GM12878 (cell line): ENCODE measurements around the gene XG. TPM values are rescaled to one million over a fixed set of nuclear protein-coding genes. Genes with fewer than 3 reads are reported as not detected.

ENCODE experiments used
- ATAC-seq: fragments of 200-7000 bp; cut with Tn5 transposase; 3 replicates; pipeline ENCODE4 v1.9.1; 2020; ENCODE audit warnings: mild to moderate bottlenecking, moderate library complexity
- BruUV-seq: library from RNA; stranded (reverse); fragments of 400-500 nt; replicated peaks from 2 replicates; lab custom pipeline; 2021; lab: Mats Ljungman, UMichigan
- CTCF ChIA-PET: fragments of 300-600 bp; sonication (Branson Sonifier 250); formaldehyde crosslinking; extraction: SDS; loops from one replicate; lab custom pipeline; 2021; ENCODE audit warnings: inconsistent platforms; lab: Yijun Ruan, JAX
- POLR2A ChIA-PET: fragments of 350-600 bp; formaldehyde crosslinking; extraction: SDS; loops from one replicate; lab custom pipeline; 2021; ENCODE audit warnings: inconsistent platforms; lab: Charles Lee
- RAD21 ChIA-PET: fragments of 300-600 bp; sonication (Branson Sonifier 250); formaldehyde crosslinking; loops from one replicate; lab custom pipeline; 2023; ENCODE audit warnings: antibody characterized with exemption; ENCODE audit not compliant: unreplicated experiment; lab: Charles Lee
- SMC1A ChIA-PET: fragments of 300-600 bp; sonication (Branson Sonifier 250); formaldehyde crosslinking; loops from one replicate; lab custom pipeline; 2023; ENCODE audit not compliant: unreplicated experiment, uncharacterized antibody; lab: Charles Lee
- DNase-seq: peaks from one replicate; pipeline ENCODE4 v3.0.0-alpha.2; 2011; ENCODE audit warnings: low read depth, low spot score
- FAIRE-seq: peaks from 3 replicates; lab custom pipeline; 2011; peaks lifted over from hg19 to GRCh38; lab: Jason Lieb, UNC
- H2AFZ ChIP-seq: 2 replicates; pipeline ENCODE4 v1.6.0; 2011; ENCODE audit warnings: low read depth, low read length, control low read depth; ENCODE audit not compliant: control insufficient read depth
- H3K27ac ChIP-seq: 2 replicates; pipeline ENCODE4 v1.5.1; 2011; ENCODE audit warnings: control low read depth; ENCODE audit not compliant: control insufficient read depth, insufficient read depth
- H3K27me3 ChIP-seq, 2 experiments: replicated peaks in 1 of 2; 2 replicates each; pipeline versions ENCODE4 v1.6.0 to v1.6.1; 2011; ENCODE audit warnings: low read length in 1 of 2; ENCODE audit not compliant: control insufficient read depth in 2 of 2, insufficient read depth in 2 of 2
- H3K36me3 ChIP-seq, 2 experiments: 2 replicates each; pipeline ENCODE4 v1.5.1; 2011; ENCODE audit warnings: low read length in 1 of 2; ENCODE audit not compliant: control insufficient read depth in 2 of 2, insufficient read depth in 2 of 2
- H3K4me1 ChIP-seq: 2 replicates; pipeline ENCODE4 v1.6.1; 2011; ENCODE audit warnings: mild to moderate bottlenecking, low read length, moderate library complexity, mixed read lengths; ENCODE audit not compliant: control insufficient read depth, insufficient read depth
- H3K4me2 ChIP-seq: 2 replicates; pipeline ENCODE4 v1.6.0; 2011; ENCODE audit warnings: control low read depth; ENCODE audit not compliant: control insufficient read depth, insufficient read depth
- H3K4me3 ChIP-seq: fragments of 200-600 bp; sonication (generic); 2 replicates; pipeline ENCODE4 v1.5.1; 2016
- H3K79me2 ChIP-seq: 2 replicates; pipeline ENCODE4 v1.6.0; 2011; ENCODE audit warnings: low read length; ENCODE audit not compliant: control insufficient read depth, insufficient read depth
- H3K9ac ChIP-seq: 2 replicates; pipeline ENCODE4 v1.8.0; 2011; ENCODE audit warnings: low read length, control low read depth, mixed read lengths; ENCODE audit not compliant: control insufficient read depth, insufficient read depth
- H3K9me3 ChIP-seq: replicated peaks from 3 replicates; pipeline ENCODE4 v1.5.1; 2011; ENCODE audit warnings: mild to moderate bottlenecking, low read length; ENCODE audit not compliant: control insufficient read depth, insufficient read depth
- H4K20me1 ChIP-seq: 2 replicates; pipeline ENCODE4 v1.6.0; 2011; ENCODE audit not compliant: control insufficient read depth, insufficient read depth
- BCL3 ChIP-seq: IDR thresholded peaks from 2 replicates; pipeline ENCODE4 v1.6.1; 2011; ENCODE audit warnings: borderline replicate concordance, low read depth, mild to moderate bottlenecking, moderate library complexity, low read length; ENCODE audit not compliant: insufficient read depth, poor library complexity, severe bottlenecking
- BHLHE40 ChIP-seq, 2 experiments: fragments of 450-650 bp in 1 of 2; IDR thresholded peaks; 2 replicates each; pipeline ENCODE4 v1.6.1; 2011 to 2017; ENCODE audit warnings: low read depth in 2 of 2, borderline replicate concordance in 1 of 2, improper control_type of control experiment in 1 of 2, low read length in 1 of 2, mild to moderate bottlenecking in 1 of 2
- DPF2 ChIP-seq: fragments of 450-650 bp; IDR thresholded peaks from 2 replicates; pipeline ENCODE4 v1.6.1; 2017; ENCODE audit warnings: mild to moderate bottlenecking
- JUND ChIP-seq: IDR thresholded peaks from 2 replicates; pipeline ENCODE4 v1.6.1; 2012; ENCODE audit warnings: low read depth, mild to moderate bottlenecking, low read length, improper control_type of control experiment, moderate library complexity
- PKNOX1 ChIP-seq: fragments of 450-650 bp; IDR thresholded peaks from 2 replicates; pipeline ENCODE4 v1.6.1; 2016; ENCODE audit warnings: mild to moderate bottlenecking
- SIN3A ChIP-seq: IDR thresholded peaks from 2 replicates; pipeline ENCODE4 v1.6.1; 2012; ENCODE audit warnings: low read depth, low read length, improper control_type of control experiment
- SREBF1 ChIP-seq: IDR thresholded peaks from 2 replicates; pipeline ENCODE4 v1.6.1; 2012; ENCODE audit warnings: mild to moderate bottlenecking, low read length
- ZBTB4 ChIP-seq: fragments of 450-650 bp; formaldehyde crosslinking; IDR thresholded peaks from 2 replicates; pipeline ENCODE4 v1.4.0; 2022; ENCODE audit warnings: mild to moderate bottlenecking, moderate library complexity
- WGBS: methylation state at CpG from one replicate; pipeline ENCODE4 v1.1.6; 2016; ENCODE audit warnings: low lambda C conversion rate; ENCODE audit not compliant: insufficient replicate concordance, insufficient coverage; ENCODE audit errors: missing lambda C conversion rate; 5-methylcytosine and 5-hydroxymethylcytosine counted together
- in situ Hi-C: fragments of 300-500 bp; cut with MboI; formaldehyde crosslinking; loops from 9 replicates; pipeline ENCODE4 v1.14.3; 2018; ENCODE audit warnings: mixed read lengths
- intact Hi-C: fragments of 100-400 bp; cut with micrococcal nuclease; formaldehyde crosslinking; loops from one replicate; pipeline ENCODE4 v1.14.2; 2022; ENCODE audit not compliant: unreplicated experiment
- polyA plus RNA-seq, 11 experiments: library from polyadenylated mRNA; depleted of rRNA in 4 of 11; unstranded in 6 of 11; stranded (reverse) in 5 of 11; fragments of >200 nt; fragmentation: Nextera tagmentation in 4 of 11; fragmentation: Illumina TruSeq in 1 of 11; extraction: Ambion mirVana in 4 of 11; extraction: Trizol in 1 of 11; gene quantifications; 1 replicate in 1 of 11; 2 replicates in 10 of 11; pipeline versions ENCODE4 v1.2.1 to v1.2.3, GENCODE V29; 2011 to 2016; ENCODE audit warnings: inconsistent platforms in 2 of 11, missing spikeins in 2 of 11, low read depth in 1 of 11
- total RNA-seq, 4 experiments: library from RNA; depleted of rRNA in 3 of 4; stranded (reverse); fragments of >200 nt in 3 of 4; fragmentation: Illumina TruSeq in 1 of 4; extraction: Trizol in 1 of 4; gene quantifications; 2 replicates each; pipeline versions ENCODE4 v1.2.1 to v1.2.3, GENCODE V29; 2013 to 2021

XG gene
- total and polyA plus RNA-seq, 10 of the 15 experiments (the other 5 are each of a cell fraction or from before 2014, with no cell fraction given) = not detected

- in situ Hi-C loops (no loop called here), intact Hi-C loops (no loop called here)
- no peaks in the 10 kb centered on the region for H3K36me3 ChIP-seq
- H3K79me2 ChIP-seq = no peaks in the 10 kb centered on the region
- ChIA-PET RAD21 (no interaction called here), CTCF (no interaction called here), POLR2A (no interaction called here), SMC1A (no interaction called here)
- no TSS peak for BruUV-seq
- no peaks in the 10 kb centered on the region for H3K9me3 ChIP-seq
- no peaks in the 10 kb centered on the region for H3K4me1 ChIP-seq
- WGBS = 66% methylated on average over 9 of the region's 9 CpGs
- TF ChIP-seq ZBTB4 (no peak), PKNOX1 (no peak), SREBF1 (no peak), BHLHE40 (IDR thresholded peaks at IDR 0.05; ENCODE audit: borderline replicate concordance in 1 of 2, low read depth in 2 of 2, low read length in 1 of 2) (no peak), DPF2 (no peak), SIN3A (no peak), JUND (no peak), BCL3 (no peak)
- no peaks in the 10 kb centered on the region for H4K20me1 ChIP-seq
- FAIRE-seq (no peak), ATAC-seq (no peak), DNase-seq (no peak)
- H3K9ac ChIP-seq = no peak overlapping the region
- H3K4me3 ChIP-seq = no peak overlapping the region
- H2AFZ ChIP-seq = no peak overlapping the region
- H3K27me3 ChIP-seq = no peaks in the 10 kb centered on the region
- no peak overlapping the region for H3K4me2 ChIP-seq
- no peak overlapping the region for H3K27ac ChIP-seq
Observed at GRCh38 chrX:2848871-2849301, 97.0 kb downstream of the XG start.
